ENCODE results near the gene KIF26B.

The KIF26B gene

GRCh38 chr1:245270972-245271371 is 116.2 kb downstream of the KIF26B start:
- H3K9ac ChIP-seq, result no peak overlapping the region
- 0 out of 22 replicates have a peak, but pooled peaks cover 0 to 6% (median 0%) of the 10 kb centered on the region in 11 experiments for H4K20me1 ChIP-seq
- H3K4me2 ChIP-seq, result no peak overlapping the region
- no peak for TF ChIP-seq Cebpa-rat (IDR thresholded peaks at IDR 0.05)
- H3K36me3 ChIP-seq, result no peaks in the 10 kb centered on the region
- H3K9me3 ChIP-seq (replicated peaks in 1 of 11), result peaks cover 3 to 25% (median 8%) of the 10 kb centered on the region in 11 experiments; a peak in 19 of 22 replicates
- H3K4me1 ChIP-seq, result no peaks in the 10 kb centered on the region
- no peak overlapping the region for H3K4me3 ChIP-seq
- H3K27me3 ChIP-seq, result peaks cover 0 to 54% (median 0%) of the 10 kb centered on the region in 11 experiments; a peak in 4 of 22 replicates
- no peak overlapping the region for H3K27ac ChIP-seq

DNA sequence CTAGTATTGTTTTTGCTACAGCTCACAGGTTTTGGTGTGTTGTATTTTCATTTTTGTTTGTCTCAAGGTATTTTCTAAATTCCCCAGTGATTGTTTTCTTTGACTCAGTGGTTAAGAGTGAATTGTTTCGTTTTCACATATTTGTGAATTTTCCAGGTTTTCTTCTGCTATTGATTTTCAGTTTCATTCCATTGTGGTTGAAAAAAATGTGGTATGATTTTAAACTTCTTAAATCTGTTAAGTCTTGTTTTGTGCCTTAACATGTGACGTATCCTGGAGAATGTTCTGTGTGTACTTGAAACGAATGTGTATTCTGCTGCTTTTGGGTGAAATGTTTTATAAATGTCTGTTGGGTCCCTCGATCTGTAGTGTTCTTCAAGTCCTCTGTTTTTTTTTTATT is 117.9 kb downstream of the KIF26B start:
- Histone ChIP-seq H3K27me3 (peaks cover 0 to 48% (median 0%) of the 10 kb centered on the region in 11 experiments; a peak in 4 of 22 replicates), H3K4me1 (no peaks in the 10 kb centered on the region), H3K9me3 (replicated peaks in 1 of 11) (peaks cover 3 to 20% (median 8%) of the 10 kb centered on the region in 11 experiments; a peak in 19 of 22 replicates), H3K4me3 (no peak overlapping the region), H3K36me3 (no peaks in the 10 kb centered on the region), H3K9ac (no peak overlapping the region), H4K20me1 (no peaks in the 10 kb centered on the region), H3K4me2 (no peak overlapping the region), H3K27ac (no peak overlapping the region)
- TF ChIP-seq Cebpa-rat (IDR thresholded peaks at IDR 0.05), result no peak

GRCh38 chr1:245276445-245276844 is 121.7 kb downstream of the KIF26B start:
- Histone ChIP-seq H3K4me3 (no peak overlapping the region), H3K9ac (no peak overlapping the region)

GRCh38 chr1:245277276-245277675 is 122.5 kb downstream of the KIF26B start:
- Histone ChIP-seq H3K9me3 (replicated peaks in 1 of 11) (peaks cover 0 to 3% (median 1%) of the 10 kb centered on the region in 11 experiments; a peak in 17 of 22 replicates), H3K27ac (no peak overlapping the region), H3K4me1 (no peaks in the 10 kb centered on the region), H3K4me2 (no peak overlapping the region), H3K27me3 (peaks cover 0 to 36% (median 0%) of the 10 kb centered on the region in 11 experiments; a peak in 4 of 22 replicates), H4K20me1 (no peaks in the 10 kb centered on the region), H3K4me3 (no peak overlapping the region), H3K9ac (no peak overlapping the region), H3K36me3 (no peaks in the 10 kb centered on the region; a peak in 1 of 22 replicates)
- TF ChIP-seq Cebpa-rat (IDR thresholded peaks at IDR 0.05), result no peak

More at GRCh38 chr1:245276445-245276844, 121.7 kb downstream of the KIF26B start:
- Histone ChIP-seq H3K27ac (no peak overlapping the region), H3K4me2 (no peak overlapping the region), H3K4me1 (no peaks in the 10 kb centered on the region), H4K20me1 (no peaks in the 10 kb centered on the region), H3K36me3 (no peaks in the 10 kb centered on the region), H3K27me3 (peaks cover 0 to 42% (median 0%) of the 10 kb centered on the region in 11 experiments; a peak in 4 of 22 replicates), H3K9me3 (replicated peaks in 1 of 11) (peaks cover 0 to 9% (median under 1%) of the 10 kb centered on the region in 11 experiments; a peak in 7 of 22 replicates)
- no peak for TF ChIP-seq Cebpa-rat (IDR thresholded peaks at IDR 0.05)

DNA sequence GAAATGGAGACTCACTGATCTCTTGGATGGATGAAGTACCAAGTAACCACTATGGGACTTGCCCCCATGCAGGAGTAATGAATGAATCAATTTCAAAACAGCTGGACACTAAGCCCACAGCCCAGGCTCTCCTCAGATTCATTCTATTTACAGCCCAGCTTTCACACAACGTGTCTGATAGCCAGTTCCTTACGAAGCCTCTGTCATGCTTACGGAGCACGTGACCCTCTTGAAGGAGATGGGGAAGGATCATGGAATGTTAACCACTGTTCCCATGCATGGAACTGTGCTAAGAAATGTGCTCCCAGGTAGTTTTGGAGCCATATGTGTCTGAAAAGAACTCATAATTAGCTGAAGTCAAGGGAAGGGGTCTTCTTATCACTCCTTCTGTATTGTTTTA is 124.1 kb downstream of the KIF26B start:
- no peaks in the 10 kb centered on the region for H3K4me1 ChIP-seq
- H3K27me3 ChIP-seq, result peaks cover 0 to 32% (median 0%) of the 10 kb centered on the region in 11 experiments; a peak in 4 of 22 replicates
- TF ChIP-seq Cebpa-rat (IDR thresholded peaks at IDR 0.05), result no peak
- H3K9me3 ChIP-seq (replicated peaks in 1 of 11), result peaks cover 5 to 15% (median 12%) of the 10 kb centered on the region in 11 experiments; a peak in 19 of 22 replicates
- H3K4me3 ChIP-seq, result no peak overlapping the region
- no peak overlapping the region for H3K27ac ChIP-seq
- no peaks in the 10 kb centered on the region; a peak in 1 of 22 replicates for H3K36me3 ChIP-seq
- no peaks in the 10 kb centered on the region for H4K20me1 ChIP-seq
- no peak overlapping the region for H3K9ac ChIP-seq
- no peak overlapping the region for H3K4me2 ChIP-seq

DNA sequence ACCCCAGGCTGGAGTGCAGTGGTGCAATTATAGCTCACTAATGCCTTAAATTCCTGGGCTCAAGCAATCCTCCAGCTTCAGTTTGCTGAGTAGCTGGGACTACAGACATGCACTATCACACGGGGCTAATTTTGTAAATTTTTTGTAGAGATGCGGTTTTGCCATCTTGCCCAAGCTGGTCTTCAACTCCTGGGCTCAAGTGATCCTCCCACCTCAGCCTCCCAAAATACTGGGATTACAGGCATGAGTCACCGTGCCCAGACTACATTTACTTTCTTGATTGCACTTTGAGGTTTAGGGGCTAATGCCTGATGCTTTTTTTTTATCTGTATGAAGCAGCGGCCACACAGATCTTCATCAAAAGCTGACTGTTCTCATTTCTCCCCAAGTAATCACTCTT is 124.6 kb downstream of the KIF26B start:
- no peak overlapping the region for H3K27ac ChIP-seq
- H3K4me3 ChIP-seq, result no peak overlapping the region
- H3K4me2 ChIP-seq, result no peak overlapping the region
- no peaks in the 10 kb centered on the region for H3K4me1 ChIP-seq
- no peaks in the 10 kb centered on the region for H4K20me1 ChIP-seq
- no peak for TF ChIP-seq Cebpa-rat (IDR thresholded peaks at IDR 0.05)
- H3K9ac ChIP-seq, result no peak overlapping the region
- peaks cover 0 to 31% (median 0%) of the 10 kb centered on the region in 11 experiments; a peak in 4 of 22 replicates for H3K27me3 ChIP-seq
- H3K36me3 ChIP-seq, result no peaks in the 10 kb centered on the region; a peak in 1 of 22 replicates
- peaks cover 5 to 15% (median 12%) of the 10 kb centered on the region in 11 experiments; a peak in 19 of 22 replicates for H3K9me3 ChIP-seq (replicated peaks in 1 of 11)

GRCh38 chr1:245283001-245283400 is 128.2 kb downstream of the KIF26B start:
- Histone ChIP-seq H3K27ac (no peak overlapping the region), H3K9me3 (replicated peaks in 1 of 11) (peaks cover 5 to 15% (median 12%) of the 10 kb centered on the region in 11 experiments; a peak in 19 of 22 replicates), H3K4me2 (no peak overlapping the region), H3K4me1 (no peaks in the 10 kb centered on the region), H3K9ac (no peak overlapping the region), H3K27me3 (peaks cover 0 to 18% (median 0%) of the 10 kb centered on the region in 11 experiments; a peak in 3 of 22 replicates), H4K20me1 (no peaks in the 10 kb centered on the region), H3K4me3 (no peak overlapping the region), H3K36me3 (no peaks in the 10 kb centered on the region; a peak in 1 of 22 replicates)
- TF ChIP-seq Cebpa-rat (IDR thresholded peaks at IDR 0.05), result no peak

GRCh38 chr1:245285168-245285567 is 130.4 kb downstream of the KIF26B start:
- H3K4me2 ChIP-seq, result no peak overlapping the region
- peaks cover 5 to 15% (median 12%) of the 10 kb centered on the region in 11 experiments; a peak in 19 of 22 replicates for H3K9me3 ChIP-seq (replicated peaks in 1 of 11)
- H3K9ac ChIP-seq, result no peak overlapping the region
- TF ChIP-seq Cebpa-rat (IDR thresholded peaks at IDR 0.05), result no peak
- H3K4me1 ChIP-seq, result no peaks in the 10 kb centered on the region
- no peak overlapping the region for H3K27ac ChIP-seq
- H3K27me3 ChIP-seq, result peaks cover 0 to 3% (median 0%) of the 10 kb centered on the region in 11 experiments; a peak in 1 of 22 replicates
- no peaks in the 10 kb centered on the region for H4K20me1 ChIP-seq
- no peak overlapping the region for H3K4me3 ChIP-seq
- no peaks in the 10 kb centered on the region; a peak in 1 of 22 replicates for H3K36me3 ChIP-seq

- TF ChIP-seq Cebpa-rat (IDR thresholded peaks at IDR 0.05), result no peak
- no peaks in the 10 kb centered on the region for H3K9me3 ChIP-seq (replicated peaks in 1 of 11)
- no peak overlapping the region for H3K9ac ChIP-seq
- H3K27me3 ChIP-seq, result peaks cover 0 to 9% (median 0%) of the 10 kb centered on the region in 11 experiments; a peak in 2 of 22 replicates
- no peaks in the 10 kb centered on the region for H3K4me1 ChIP-seq
- H3K4me3 ChIP-seq, result no peak overlapping the region
- H3K36me3 ChIP-seq, result no peaks in the 10 kb centered on the region
- no peaks in the 10 kb centered on the region for H4K20me1 ChIP-seq
- no peak overlapping the region for H3K27ac ChIP-seq
- H3K4me2 ChIP-seq, result no peak overlapping the region
These were observed 134.0 kb downstream of the KIF26B start for GRCh38 chr1:245288796-245289195.

DNA sequence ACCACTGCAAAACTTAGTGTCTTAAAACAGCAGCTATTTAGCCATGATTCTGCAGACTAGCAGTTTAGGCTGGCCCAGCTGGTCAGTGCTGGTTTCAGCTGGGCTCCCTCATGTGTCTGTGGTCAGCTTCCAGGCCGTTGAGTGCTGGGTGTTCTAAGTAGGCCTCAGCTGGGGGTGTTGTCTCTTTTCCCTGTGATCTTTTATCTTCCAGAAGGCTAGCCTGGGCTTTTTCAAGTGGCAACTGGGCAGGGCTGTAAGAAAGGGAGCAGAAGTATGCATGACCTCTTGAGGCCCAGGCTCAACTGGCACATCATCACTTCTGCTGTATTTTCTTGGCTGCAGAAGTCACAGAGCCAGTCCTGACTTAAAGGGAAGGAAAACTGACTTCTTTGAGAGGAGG is 136.1 kb downstream of the KIF26B start:
- Histone ChIP-seq H3K4me1 (no peaks in the 10 kb centered on the region), H3K9ac (no peak overlapping the region), H4K20me1 (no peaks in the 10 kb centered on the region), H3K4me3 (no peak overlapping the region), H3K4me2 (no peak overlapping the region), H3K9me3 (replicated peaks in 1 of 11) (no peaks in the 10 kb centered on the region), H3K36me3 (no peaks in the 10 kb centered on the region), H3K27ac (no peak overlapping the region), H3K27me3 (peaks cover 0 to 16% (median 0%) of the 10 kb centered on the region in 11 experiments; a peak in 3 of 22 replicates)
- TF ChIP-seq Cebpa-rat (IDR thresholded peaks at IDR 0.05), result no peak
